GM20000 (cell line): ENCODE measurements around the gene KLK7.

ENCODE experiments used
- DNase-seq: peaks from one replicate; pipeline ENCODE4 v3.0.0; 2012; ENCODE audit warnings: low spot score
- CTCF ChIP-seq: IDR thresholded peaks from 2 replicates; pipeline ENCODE4 v1.5.1; 2012; ENCODE audit warnings: mild to moderate bottlenecking, control low read depth; ENCODE audit errors: extremely low read depth, missing control alignments

The KLK7 gene

GRCh38 chr19:51002542-51003311 is 19.0 kb upstream of the KLK7 start:
- DNase-seq: peak; percentile 57
- TF ChIP-seq CTCF: no peak

- no peak for DNase-seq
- TF ChIP-seq CTCF: no peak
These were observed 18.4 kb upstream of the KLK7 start for GRCh38 chr19:51002089-51002532.

GRCh38 chr19:51001515-51001914 is 17.8 kb upstream of the KLK7 start, which contains the start of gene KLK8:
Gene KLK8 (minus strand): TSS chr19:51001604. CDS start chr19:51001167, 437 bp downstream.
- no peak for DNase-seq
- no peak for TF ChIP-seq CTCF

GRCh38 chr19:51000981-51001380 is 17.3 kb upstream of the KLK7 start:
- no peak for TF ChIP-seq CTCF
- no peak for DNase-seq

GRCh38 chr19:51000426-51000825 is 16.7 kb upstream of the KLK7 start:
- TF ChIP-seq CTCF: no peak
- DNase-seq: no peak

GRCh38 chr19:50998686-50999085 is 15.0 kb upstream of the KLK7 start:
- DNase-seq: no peak
- no peak for TF ChIP-seq CTCF

GRCh38 chr19:50998061-50998460 is 14.3 kb upstream of the KLK7 start:
- no peak for DNase-seq
- no peak for TF ChIP-seq CTCF
